NCI-H2227 (cell line): ENCODE measurements around the gene NDUFAF2.
"Not testable (repeated sequence)": the region's sequence is repeated elsewhere in the genome, so short reads cannot be mapped to it uniquely, and the experiment has no call there.

Experiments used
- DNase-seq: peaks from one replicate; lab custom pipeline; 2025; ENCODE audit not compliant: unreplicated experiment; lab: John Stamatoyannopoulos, UW

NDUFAF2 gene

GRCh38 chr5:60992871-60993270, 47.9 kb downstream of the NDUFAF2 start:
- DNase-seq, result no peak

- DNase-seq, result no peak
These were observed 48.4 kb downstream of the NDUFAF2 start for GRCh38 chr5:60993425-60993824.

GRCh38 chr5:60993875-60994571, 49.0 kb downstream of the NDUFAF2 start:
- DNase-seq, result no peak

GRCh38 chr5:60996368-60996767, 51.4 kb downstream of the NDUFAF2 start:
- no peak for DNase-seq

- DNase-seq, result no peak
These were observed 52.7 kb downstream of the NDUFAF2 start for GRCh38 chr5:60997721-60998120.

GRCh38 chr5:61000887-61001286, 55.9 kb downstream of the NDUFAF2 start:
- DNase-seq, result no peak

GRCh38 chr5:61001647-61002046, 56.6 kb downstream of the NDUFAF2 start:
- DNase-seq, result no peak

- DNase-seq, result no peak
These were observed 57.8 kb downstream of the NDUFAF2 start for GRCh38 chr5:61002611-61003355.

GRCh38 chr5:61004448-61004847, 59.4 kb downstream of the NDUFAF2 start:
- no peak for DNase-seq

- no peak for DNase-seq
These were observed 64.9 kb downstream of the NDUFAF2 start for GRCh38 chr5:61009907-61010306.

- no peak for DNase-seq
These were observed 65.8 kb downstream of the NDUFAF2 start for GRCh38 chr5:61010467-61011454.

GRCh38 chr5:61018062-61018461, 73.1 kb downstream of the NDUFAF2 start:
- DNase-seq, result no peak

- no peak for DNase-seq
These were observed 74.6 kb downstream of the NDUFAF2 start for GRCh38 chr5:61019642-61020041.

- no peak for DNase-seq
These were observed 75.4 kb downstream of the NDUFAF2 start for GRCh38 chr5:61020415-61020814.

GRCh38 chr5:61023131-61023530, 78.1 kb downstream of the NDUFAF2 start:
- DNase-seq, result no peak

GRCh38 chr5:61026004-61026403, 81.0 kb downstream of the NDUFAF2 start:
- DNase-seq, result no peak

GRCh38 chr5:61028382-61028781, 83.4 kb downstream of the NDUFAF2 start:
- no peak for DNase-seq

- DNase-seq, result no peak
These were observed 84.6 kb downstream of the NDUFAF2 start for GRCh38 chr5:61029456-61030162.

GRCh38 chr5:61030163-61030482, 85.1 kb downstream of the NDUFAF2 start:
- no peak for DNase-seq

GRCh38 chr5:61031301-61031700, 86.3 kb downstream of the NDUFAF2 start:
- DNase-seq, result not testable (repeated sequence)

- no peak for DNase-seq
These were observed 99.5 kb downstream of the NDUFAF2 start for GRCh38 chr5:61044545-61044944.
